Erythroblast (primary cell): ENCODE results near the gene CFAP221.

Experiments used
- GATA1 ChIP-seq: IDR thresholded peaks from 2 replicates; pipeline ENCODE4 v1.6.1; 2011; ENCODE audit warnings: low read depth, mild to moderate bottlenecking, control low read depth, low read length, moderate library complexity
- POLR2A ChIP-seq: IDR thresholded peaks from 2 replicates; pipeline ENCODE4 v1.6.1; 2011; ENCODE audit warnings: mild to moderate bottlenecking, low read length

- TF ChIP-seq POLR2A (no peak), GATA1 (no peak)
Measured at GRCh38 chr2:119704670-119705120, 160.4 kb downstream of the CFAP221 start.
